ENCODE results near the gene PPM1A.
A peak's percentile ranks its signal among the peaks of the same experiment; 100 is the strongest.

Gene PPM1A

GRCh38 chr14:60215520-60216420, 33.3 kb upstream of the PPM1A start:
- no peak overlapping the region for H3K27ac ChIP-seq
- TF ChIP-seq ZFX (IDR thresholded peaks at IDR 0.05; ENCODE audit: borderline replicate concordance): no peak
- TF ChIP-seq CTCF (IDR thresholded peaks at IDR 0.05): no peak

GRCh38 chr14:60217713-60218112, 31.3 kb upstream of the PPM1A start:
- no peak overlapping the region for H3K27ac ChIP-seq
- no peak for TF ChIP-seq CTCF (IDR thresholded peaks at IDR 0.05)
- no peak for TF ChIP-seq ZFX (IDR thresholded peaks at IDR 0.05; ENCODE audit: borderline replicate concordance)

- TF ChIP-seq CTCF (IDR thresholded peaks at IDR 0.05) (no peak), ZFX (IDR thresholded peaks at IDR 0.05; ENCODE audit: borderline replicate concordance) (no peak)
- H3K27ac ChIP-seq: no peak overlapping the region
Measured at GRCh38 chr14:60220084-60220483, 28.9 kb upstream of the PPM1A start.

GRCh38 chr14:60220917-60221316, 28.1 kb upstream of the PPM1A start:
- TF ChIP-seq CTCF (IDR thresholded peaks at IDR 0.05) (no peak), ZFX (IDR thresholded peaks at IDR 0.05; ENCODE audit: borderline replicate concordance) (no peak)
- no peak overlapping the region for H3K27ac ChIP-seq

GRCh38 chr14:60221457-60221856, 27.6 kb upstream of the PPM1A start:
- no peak overlapping the region for H3K27ac ChIP-seq
- TF ChIP-seq CTCF (IDR thresholded peaks at IDR 0.05): no peak
- no peak for TF ChIP-seq ZFX (IDR thresholded peaks at IDR 0.05; ENCODE audit: borderline replicate concordance)

GRCh38 chr14:60222820-60223219, 26.2 kb upstream of the PPM1A start:
- TF ChIP-seq ZFX (IDR thresholded peaks at IDR 0.05; ENCODE audit: borderline replicate concordance) (no peak), CTCF (IDR thresholded peaks at IDR 0.05) (no peak)
- peak overlapping the region; percentile 50 for H3K27ac ChIP-seq

GRCh38 chr14:60225265-60225664, 23.8 kb upstream of the PPM1A start:
- TF ChIP-seq CTCF (IDR thresholded peaks at IDR 0.05) (no peak), ZFX (IDR thresholded peaks at IDR 0.05; ENCODE audit: borderline replicate concordance) (no peak)
- no peak overlapping the region for H3K27ac ChIP-seq

Data from 22Rv1 (cell line).